H9 (cell line): Measurements from ENCODE around the gene SETDB2. TPM values are rescaled to one million over a fixed set of nuclear protein-coding genes. Genes with fewer than 3 reads are reported as not detected.

Source experiments
- DNase-seq: peaks from one replicate; pipeline ENCODE4 v3.0.0-alpha.2; 2017
- H2AFZ ChIP-seq: one replicate; pipeline ENCODE4 v1.6.1; 2013; ENCODE audit warnings: mild to moderate bottlenecking, low read length, control low read depth, moderate library complexity
- H2AK5ac ChIP-seq: 2 replicates; pipeline ENCODE4 v1.6.1; 2013; ENCODE audit warnings: low read length, control low read depth, mixed read lengths; ENCODE audit not compliant: insufficient read length
- H2BK120ac ChIP-seq: one replicate; pipeline ENCODE4 v1.6.1; 2013; ENCODE audit warnings: low read depth, mild to moderate bottlenecking, low read length, control low read depth, inconsistent platforms; ENCODE audit not compliant: poor library complexity, severe bottlenecking
- H2BK12ac ChIP-seq: 2 replicates; pipeline ENCODE4 v1.6.1; 2013; ENCODE audit warnings: low read length, control low read depth, mixed read lengths, low read depth; ENCODE audit not compliant: insufficient read length
- H2BK15ac ChIP-seq: 2 replicates; pipeline ENCODE4 v1.6.1; 2013; ENCODE audit warnings: low read depth, low read length, control low read depth
- H2BK20ac ChIP-seq: one replicate; pipeline ENCODE4 v1.6.1; 2013; ENCODE audit warnings: low read depth, mild to moderate bottlenecking, low read length, control low read depth, inconsistent platforms; ENCODE audit not compliant: poor library complexity, severe bottlenecking
- H2BK5ac ChIP-seq: 2 replicates; pipeline ENCODE4 v1.6.1; 2013; ENCODE audit warnings: low read length, control low read depth, mixed read lengths; ENCODE audit not compliant: insufficient read length
- H3K14ac ChIP-seq: 2 replicates; pipeline ENCODE4 v1.6.1; 2013; ENCODE audit warnings: low read length, control low read depth; ENCODE audit not compliant: insufficient read depth
- H3K18ac ChIP-seq: 2 replicates; pipeline ENCODE4 v1.6.1; 2013; ENCODE audit warnings: low read depth, mild to moderate bottlenecking, mixed read lengths, low read length, control low read depth; ENCODE audit not compliant: insufficient read length
- H3K23ac ChIP-seq: 2 replicates; pipeline ENCODE4 v1.6.1; 2013; ENCODE audit warnings: low read length, control low read depth, mixed read lengths, low read depth; ENCODE audit not compliant: insufficient read length
- H3K23me2 ChIP-seq: 2 replicates; pipeline ENCODE4 v1.6.1; 2013; ENCODE audit warnings: low read depth, mild to moderate bottlenecking, mixed read lengths, low read length, control low read depth; ENCODE audit not compliant: insufficient read length, poor library complexity, severe bottlenecking
- H3K27ac ChIP-seq: 2 replicates; pipeline ENCODE4 v1.5.1; 2013; ENCODE audit warnings: low read length, control low read depth, mixed read lengths, low read depth; ENCODE audit not compliant: insufficient read length
- H3K27me3 ChIP-seq: 2 replicates; pipeline ENCODE4 v1.6.1; 2013; ENCODE audit warnings: low read length, control low read depth, inconsistent platforms; ENCODE audit not compliant: insufficient read depth
- H3K4ac ChIP-seq: 2 replicates; pipeline ENCODE4 v1.6.1; 2013; ENCODE audit warnings: low read depth, mild to moderate bottlenecking, control low read depth, inconsistent platforms, low read length, moderate library complexity
- H3K4me1 ChIP-seq: 2 replicates; pipeline ENCODE4 v1.6.1; 2013; ENCODE audit warnings: low read length, control low read depth, inconsistent platforms; ENCODE audit not compliant: insufficient read depth
- H3K4me2 ChIP-seq: 2 replicates; pipeline ENCODE4 v1.6.1; 2013; ENCODE audit warnings: low read length, control low read depth, mixed read lengths; ENCODE audit not compliant: insufficient read length, insufficient read depth
- H3K56ac ChIP-seq: 2 replicates; pipeline ENCODE4 v1.6.1; 2013; ENCODE audit warnings: low read depth, mild to moderate bottlenecking, mixed read lengths, low read length, control low read depth; ENCODE audit not compliant: insufficient read length
- H3K79me1 ChIP-seq: 2 replicates; pipeline ENCODE4 v1.6.1; 2013; ENCODE audit warnings: low read depth, mild to moderate bottlenecking, moderate library complexity, low read length, control low read depth, inconsistent platforms; ENCODE audit not compliant: insufficient read depth, poor library complexity, severe bottlenecking
- H3K79me2 ChIP-seq: 2 replicates; pipeline ENCODE4 v1.6.1; 2013; ENCODE audit warnings: low read length, control low read depth, inconsistent platforms; ENCODE audit not compliant: insufficient read depth
- H3K9ac ChIP-seq: 2 replicates; pipeline ENCODE4 v1.6.1; 2013; ENCODE audit warnings: low read length, control low read depth, mixed read lengths; ENCODE audit not compliant: insufficient read length; ENCODE audit errors: extremely low read depth
- H3K9me3 ChIP-seq: one replicate; pipeline ENCODE4 v1.6.1; 2013; ENCODE audit warnings: low read depth, low read length, inconsistent platforms; ENCODE audit not compliant: control insufficient read depth
- H3T11ph ChIP-seq: one replicate; pipeline ENCODE4 v1.6.1; 2013; ENCODE audit warnings: mild to moderate bottlenecking, low read length, control low read depth, inconsistent platforms
- H4K20me1 ChIP-seq: one replicate; pipeline ENCODE4 v1.6.1; 2013; ENCODE audit not compliant: control insufficient read depth, insufficient read length, insufficient read depth
- H4K5ac ChIP-seq: 2 replicates; pipeline ENCODE4 v1.6.1; 2013; ENCODE audit warnings: low read depth, mild to moderate bottlenecking, mixed read lengths, low read length, control low read depth; ENCODE audit not compliant: insufficient read length
- H4K8ac ChIP-seq: replicated peaks from 2 replicates; pipeline ENCODE4 v1.6.1; 2013; ENCODE audit warnings: low read length, control low read depth, mixed read lengths, low read depth; ENCODE audit not compliant: insufficient read length
- H4K91ac ChIP-seq: 2 replicates; pipeline ENCODE4 v1.6.1; 2013; ENCODE audit warnings: low read depth, mild to moderate bottlenecking, moderate library complexity, mixed read lengths, low read length, control low read depth; ENCODE audit not compliant: insufficient read length
- H3K27ac Mint-ChIP-seq, 3 experiments: 2 replicates in 2 of 3; 3 replicates in 1 of 3; pipeline ENCODE4 v1.8.0; 2020 to 2021; ENCODE audit warnings: mixed read lengths in 3 of 3, mild to moderate bottlenecking in 1 of 3, moderate library complexity in 1 of 3
- H3K27me3 Mint-ChIP-seq: 2 replicates; pipeline ENCODE4 v1.8.0; 2021; ENCODE audit warnings: low read depth, mild to moderate bottlenecking, moderate library complexity, mixed read lengths
- H3K36me3 Mint-ChIP-seq, 3 experiments: 2 replicates in 2 of 3; 3 replicates in 1 of 3; pipeline ENCODE4 v1.8.0; 2020 to 2021; ENCODE audit warnings: low read depth in 3 of 3, mixed read lengths in 3 of 3; ENCODE audit not compliant: insufficient read depth in 1 of 3
- H3K4me1 Mint-ChIP-seq, 2 experiments: 2 replicates each; pipeline ENCODE4 v1.8.0; 2020; ENCODE audit warnings: mixed read lengths in 2 of 2
- H3K4me3 Mint-ChIP-seq, 2 experiments: 2 replicates in 1 of 2; 3 replicates in 1 of 2; pipeline ENCODE4 v1.8.0; 2020 to 2021; ENCODE audit warnings: mild to moderate bottlenecking in 2 of 2, mixed read lengths in 2 of 2, moderate library complexity in 1 of 2
- H3K9me3 Mint-ChIP-seq, 2 experiments: 2 replicates in 1 of 2; 3 replicates in 1 of 2; pipeline ENCODE4 v1.8.0; 2020; ENCODE audit warnings: mild to moderate bottlenecking in 2 of 2, mixed read lengths in 2 of 2, moderate library complexity in 1 of 2
- CTCF ChIP-seq: fragments of 200-600 bp; sonication (generic); conservative IDR thresholded peaks from 3 replicates; pipeline ENCODE4 v1.8.0; 2021; ENCODE audit warnings: antibody characterized with exemption, mild to moderate bottlenecking
- WGBS: extraction: QIAGEN DNeasy Blood & Tissue Kit; methylation state at CpG from one replicate; pipeline ENCODE4 v1.1.7; 2013; ENCODE audit warnings: missing lambda C conversion rate, low lambda C conversion rate, mixed read lengths; ENCODE audit not compliant: insufficient read length; ENCODE audit errors: extremely low coverage; 5-methylcytosine and 5-hydroxymethylcytosine counted together
- total RNA-seq: library from RNA; stranded (reverse); gene quantifications from 2 replicates; pipeline ENCODE4 v1.2.1, GENCODE V29; 2021

The SETDB2 gene
- total RNA-seq, 1 experiment from 2014 or later: 5.7 TPM

GRCh38 chr13:49459580-49459979, 15.5 kb downstream of the SETDB2 start:
- no peak overlapping the region for H3K14ac ChIP-seq
- H3K27ac ChIP-seq: no peak overlapping the region
- no peak overlapping the region for H4K5ac ChIP-seq
- no peak overlapping the region for H3K27ac Mint-ChIP-seq
- H2BK20ac ChIP-seq: no peak overlapping the region
- H3K4me2 ChIP-seq: no peak overlapping the region
- H3K9ac ChIP-seq: no peak overlapping the region
- peaks cover 29 to 30% of the 10 kb centered on the region in 2 experiments for H3K9me3 Mint-ChIP-seq
- H2BK12ac ChIP-seq: no peak overlapping the region
- peaks cover 34 to 42% (median 41%) of the 10 kb centered on the region in 3 experiments for H3K36me3 Mint-ChIP-seq
- H2BK120ac ChIP-seq: no peak overlapping the region
- H3K27me3 Mint-ChIP-seq: no peaks in the 10 kb centered on the region
- H4K20me1 ChIP-seq: no peaks in the 10 kb centered on the region
- no peak overlapping the region for H4K91ac ChIP-seq
- no peaks in the 10 kb centered on the region for H3K23me2 ChIP-seq
- H3K23ac ChIP-seq: no peak overlapping the region
- H3K4me1 ChIP-seq: no peaks in the 10 kb centered on the region
- no peak overlapping the region for H3K56ac ChIP-seq
- no peak overlapping the region for H3K4me3 Mint-ChIP-seq
- no peak overlapping the region for H2AK5ac ChIP-seq
- H2BK5ac ChIP-seq: no peak overlapping the region
- WGBS: no CpG with 5 or more reads among the region's 1 CpG
- no peaks in the 10 kb centered on the region for H3K27me3 ChIP-seq
- H3K18ac ChIP-seq: no peak overlapping the region
- H2BK15ac ChIP-seq: no peak overlapping the region
- no peak overlapping the region for H2AFZ ChIP-seq
- H3K9me3 ChIP-seq: peaks cover 19% of the 10 kb centered on the region
- H3K4me1 Mint-ChIP-seq: no peaks in the 10 kb centered on the region
- DNase-seq: no peak
- H3K79me2 ChIP-seq: no peaks in the 10 kb centered on the region
- no peak for TF ChIP-seq CTCF
- no peaks in the 10 kb centered on the region for H3K79me1 ChIP-seq
- no peak overlapping the region for H4K8ac ChIP-seq
- H3K4ac ChIP-seq: no peak overlapping the region
- no peak overlapping the region for H3T11ph ChIP-seq
